Measurements from ENCODE around the gene MIPOL1.
"Not testable (repeated sequence)": the region's sequence is repeated elsewhere in the genome, so short reads cannot be mapped to it uniquely, and the experiment has no call there.

MIPOL1 gene

GRCh38 chr14:37197421-37198272 lies at the start of gene MIPOL1:
MIPOL1 (plus strand) TSS chr14:37197937; CDS start chr14:37247889, 49,952 bp downstream.
- peak; percentile 14 for DNase-seq

- DNase-seq: no peak
These were observed 47.3 kb upstream of the MIPOL1 start for GRCh38 chr14:37150414-37150813.

- no peak for DNase-seq
These were observed 44.7 kb upstream of the MIPOL1 start for GRCh38 chr14:37153005-37153404.

- DNase-seq: no peak
These were observed 44.3 kb upstream of the MIPOL1 start for GRCh38 chr14:37153483-37153882.

- no peak for DNase-seq
These were observed 39.8 kb upstream of the MIPOL1 start for GRCh38 chr14:37157987-37158386.

GRCh38 chr14:37162307-37162706 lies 35.4 kb upstream of the MIPOL1 start:
- not testable (repeated sequence) for DNase-seq

GRCh38 chr14:37165794-37166193 lies 31.9 kb upstream of the MIPOL1 start:
- no peak for DNase-seq

- no peak for DNase-seq
These were observed 30.3 kb upstream of the MIPOL1 start for GRCh38 chr14:37167151-37168047.

GRCh38 chr14:37168721-37169120 lies 29.0 kb upstream of the MIPOL1 start:
- no peak for DNase-seq

GRCh38 chr14:37170237-37170636 lies 27.5 kb upstream of the MIPOL1 start:
- no peak for DNase-seq

GRCh38 chr14:37170993-37171392 lies 26.7 kb upstream of the MIPOL1 start:
- DNase-seq: no peak

- DNase-seq: no peak
These were observed 26.1 kb upstream of the MIPOL1 start for GRCh38 chr14:37171678-37172023.

- no peak for DNase-seq
These were observed 25.5 kb upstream of the MIPOL1 start, which contains the start of gene SLC25A21 for GRCh38 chr14:37172024-37172869. SLC25A21 (minus strand) TSS chr14:37172606.

GRCh38 chr14:37172936-37173614 lies 24.7 kb upstream of the MIPOL1 start:
- no peak for DNase-seq

- no peak for DNase-seq
These were observed 17.7 kb upstream of the MIPOL1 start for GRCh38 chr14:37179896-37180502.

GRCh38 chr14:37180886-37181285 lies 16.9 kb upstream of the MIPOL1 start:
- DNase-seq: not testable (repeated sequence)

GRCh38 chr14:37181441-37181840 lies 16.3 kb upstream of the MIPOL1 start:
- DNase-seq: no peak

GRCh38 chr14:37184520-37184919 lies 13.2 kb upstream of the MIPOL1 start:
- not testable (repeated sequence) for DNase-seq

- DNase-seq: no peak
These were observed 12.1 kb upstream of the MIPOL1 start for GRCh38 chr14:37185670-37186069.

- DNase-seq: no peak
These were observed 10.9 kb upstream of the MIPOL1 start for GRCh38 chr14:37186865-37187264.

- no peak for DNase-seq
These were observed 10.4 kb upstream of the MIPOL1 start for GRCh38 chr14:37187294-37187693.

Measured in CD4-positive, alpha-beta T cell treated with Interleukin-12 subunit alpha and Interleukin-12 subunit beta, for 1 hour (primary cell).